GM12878 (cell line): ENCODE results near the gene RNASEH2B. TPM values are rescaled to one million over a fixed set of nuclear protein-coding genes. Genes with fewer than 3 reads are reported as not detected.

Source experiments
- CBFB ChIP-seq: IDR thresholded peaks from 2 replicates; pipeline ENCODE4 v1.6.1; 2016; ENCODE audit warnings: antibody characterized with exemption, low read depth
- CBX3 ChIP-seq: fragments of 200-600 bp; sonication (generic); IDR thresholded peaks from 2 replicates; pipeline ENCODE4 v1.6.1; 2016; ENCODE audit warnings: low read depth, borderline replicate concordance
- GATAD2B ChIP-seq: fragments of 450-650 bp; conservative IDR thresholded peaks from 2 replicates; pipeline ENCODE4 v1.6.1; 2017; ENCODE audit warnings: low read depth, mild to moderate bottlenecking, moderate library complexity
- IKZF2 ChIP-seq, 2 experiments: fragments of 450-650 bp; IDR thresholded peaks; 2 replicates each; pipeline ENCODE4 v1.6.1; 2017; ENCODE audit warnings: mild to moderate bottlenecking in 2 of 2, moderate library complexity in 2 of 2
- JUNB ChIP-seq: IDR thresholded peaks from 2 replicates; pipeline ENCODE4 v1.6.1; 2016; ENCODE audit warnings: antibody characterized with exemption, mild to moderate bottlenecking
- KLF5 ChIP-seq: fragments of 450-650 bp; IDR thresholded peaks from 2 replicates; pipeline ENCODE4 v1.6.1; 2014; ENCODE audit warnings: mild to moderate bottlenecking; ENCODE audit not compliant: partially characterized antibody
- MTA3 ChIP-seq: IDR thresholded peaks from 2 replicates; pipeline ENCODE4 v1.6.1; 2012; ENCODE audit warnings: low read length, inconsistent platforms, borderline replicate concordance
- NBN ChIP-seq: fragments of 450-650 bp; IDR thresholded peaks from 2 replicates; pipeline ENCODE4 v1.6.1; 2016
- NFIC ChIP-seq: IDR thresholded peaks from 2 replicates; pipeline ENCODE4 v1.6.1; 2012; ENCODE audit warnings: low read depth, mild to moderate bottlenecking, inconsistent platforms, low read length, moderate library complexity
- NFXL1 ChIP-seq: fragments of 450-650 bp; IDR thresholded peaks from 2 replicates; pipeline ENCODE4 v1.6.1; 2017; ENCODE audit warnings: antibody characterized with exemption, mild to moderate bottlenecking, borderline replicate concordance
- PML ChIP-seq: IDR thresholded peaks from 2 replicates; pipeline ENCODE4 v1.6.1; 2012; ENCODE audit warnings: low read length, inconsistent platforms
- POLR2A ChIP-seq: IDR thresholded peaks from 2 replicates; pipeline ENCODE4 v1.6.1; 2011; ENCODE audit warnings: low read depth, mild to moderate bottlenecking, low read length
- POU2F2 ChIP-seq: IDR thresholded peaks from 3 replicates; pipeline ENCODE4 v1.6.1; 2011; ENCODE audit warnings: low read depth, mild to moderate bottlenecking, low read length, borderline replicate concordance
- RBBP5 ChIP-seq: fragments of 200-600 bp; sonication (generic); conservative IDR thresholded peaks from 2 replicates; pipeline ENCODE4 v1.6.1; 2016
- RUNX3 ChIP-seq: IDR thresholded peaks from 2 replicates; pipeline ENCODE4 v1.6.1; 2012; ENCODE audit warnings: low read length, inconsistent platforms
- SIN3A ChIP-seq: IDR thresholded peaks from 2 replicates; pipeline ENCODE4 v1.6.1; 2012; ENCODE audit warnings: low read depth, low read length, improper control_type of control experiment
- SMARCA5 ChIP-seq: fragments of 450-650 bp; IDR thresholded peaks from 2 replicates; pipeline ENCODE4 v1.6.1; 2017; ENCODE audit warnings: mild to moderate bottlenecking
- TCF3 ChIP-seq: IDR thresholded peaks from 2 replicates; pipeline ENCODE4 v1.6.1; 2012; ENCODE audit warnings: low read depth, mild to moderate bottlenecking, low read length, borderline replicate concordance; ENCODE audit not compliant: insufficient read depth
- YY1 ChIP-seq: IDR thresholded peaks from 2 replicates; pipeline ENCODE4 v1.6.1; 2011; ENCODE audit warnings: low read depth, mild to moderate bottlenecking, low read length
- ZNF207 ChIP-seq: fragments of 450-650 bp; IDR thresholded peaks from 2 replicates; pipeline ENCODE4 v1.6.1; 2014; ENCODE audit warnings: antibody characterized with exemption, mild to moderate bottlenecking, borderline replicate concordance
- ZNF384 ChIP-seq: IDR thresholded peaks from 2 replicates; pipeline ENCODE4 v1.6.1; 2012; ENCODE audit warnings: low read depth, mild to moderate bottlenecking, low read length, improper control_type of control experiment, borderline replicate concordance
- ZSCAN29 ChIP-seq: fragments of 450-650 bp; IDR thresholded peaks from 2 replicates; pipeline ENCODE4 v1.6.1; 2017; ENCODE audit warnings: mild to moderate bottlenecking, moderate library complexity
- polyA plus RNA-seq, 11 experiments: library from polyadenylated mRNA; depleted of rRNA in 4 of 11; unstranded in 6 of 11; stranded (reverse) in 5 of 11; fragments of >200 nt; fragmentation: Nextera tagmentation in 4 of 11; fragmentation: Illumina TruSeq in 1 of 11; extraction: Ambion mirVana in 4 of 11; extraction: Trizol in 1 of 11; gene quantifications; 1 replicate in 1 of 11; 2 replicates in 10 of 11; pipeline versions ENCODE4 v1.2.1 to v1.2.3, GENCODE V29; 2011 to 2016; ENCODE audit warnings: inconsistent platforms in 2 of 11, missing spikeins in 2 of 11, low read depth in 1 of 11
- total RNA-seq, 4 experiments: library from RNA; depleted of rRNA in 3 of 4; stranded (reverse); fragments of >200 nt in 3 of 4; fragmentation: Illumina TruSeq in 1 of 4; extraction: Trizol in 1 of 4; gene quantifications; 2 replicates each; pipeline versions ENCODE4 v1.2.1 to v1.2.3, GENCODE V29; 2013 to 2021
- TF ChIP-seq, protein P1 (sequence below): fragments of 450-650 bp; IDR thresholded peaks from 2 replicates; pipeline ENCODE4 v1.6.1; 2017; ENCODE audit warnings: mild to moderate bottlenecking, moderate library complexity
- TF ChIP-seq, protein P2 (sequence below): IDR thresholded peaks from 2 replicates; pipeline ENCODE4 v1.6.1; 2012; ENCODE audit warnings: low read depth, low read length, improper control_type of control experiment
- TF ChIP-seq, protein P3 (sequence below): fragments of 450-650 bp; IDR thresholded peaks from 2 replicates; pipeline ENCODE4 v1.6.1; 2016; ENCODE audit warnings: mild to moderate bottlenecking, moderate library complexity, borderline replicate concordance

Gene RNASEH2B
- total and polyA plus RNA-seq, 10 of the 15 experiments (the other 5 are each of a cell fraction or from before 2014, with no cell fraction given) = 64.9 to 148 (median 97.3) TPM

DNA sequence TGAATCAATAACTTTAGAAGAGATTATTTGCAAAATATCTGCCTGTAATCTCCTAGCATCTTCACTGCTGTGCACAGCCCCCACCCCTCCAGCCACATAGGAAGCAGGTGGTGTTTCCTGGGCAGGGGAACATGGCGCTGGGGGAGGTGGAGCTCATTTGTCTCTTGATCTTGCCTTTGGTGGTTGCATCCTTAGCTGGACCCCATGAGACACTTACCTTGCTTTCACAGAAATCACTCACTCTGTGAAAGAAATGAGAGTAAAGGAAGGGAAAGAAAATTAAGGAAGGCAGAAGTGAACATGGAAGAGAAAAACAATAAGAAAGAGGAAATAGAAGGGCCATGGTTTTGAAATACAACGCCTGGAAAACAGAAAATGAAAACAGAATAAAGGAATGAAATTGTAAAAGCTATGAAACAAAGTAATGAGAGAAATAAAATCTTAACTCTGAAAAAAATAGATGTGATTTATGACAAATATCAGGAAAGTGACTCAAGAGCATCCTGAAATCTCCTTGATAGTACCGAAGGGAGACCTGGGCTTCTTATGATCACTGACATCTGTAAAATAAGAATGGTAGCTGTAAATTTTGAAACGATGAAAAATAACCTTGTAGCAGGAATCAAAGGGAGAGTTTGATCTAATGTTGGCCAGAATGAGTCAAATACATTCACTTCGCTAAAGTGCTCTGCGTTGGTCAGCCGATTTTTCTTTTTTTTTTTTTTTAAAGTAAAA is 17.2 kb upstream of the RNASEH2B start (continued):
- TF ChIP-seq NFXL1 = no peak
- no peak for TF ChIP-seq SIN3A
- peak; percentile 57; the same call in 1 of the 2 replicates for TF ChIP-seq MTA3
- peak; percentile 38; the same call in 1 of the 2 replicates for TF ChIP-seq JUNB
- TF ChIP-seq GATAD2B = no peak
- no peak for TF ChIP-seq ZSCAN29
- peak; percentile 22; the same call in 1 of the 2 replicates for TF ChIP-seq NBN
- peak; percentile 29 to 35; a peak in 1 of 4 replicates for TF ChIP-seq IKZF2 (IDR thresholded peaks at IDR 0.05)
- no peak for TF ChIP-seq ZNF207
- peak; percentile 31; the same call in 1 of the 2 replicates for TF ChIP-seq NFIC
- TF ChIP-seq YY1 = peak; percentile 90
- TF ChIP-seq, protein P1, sequence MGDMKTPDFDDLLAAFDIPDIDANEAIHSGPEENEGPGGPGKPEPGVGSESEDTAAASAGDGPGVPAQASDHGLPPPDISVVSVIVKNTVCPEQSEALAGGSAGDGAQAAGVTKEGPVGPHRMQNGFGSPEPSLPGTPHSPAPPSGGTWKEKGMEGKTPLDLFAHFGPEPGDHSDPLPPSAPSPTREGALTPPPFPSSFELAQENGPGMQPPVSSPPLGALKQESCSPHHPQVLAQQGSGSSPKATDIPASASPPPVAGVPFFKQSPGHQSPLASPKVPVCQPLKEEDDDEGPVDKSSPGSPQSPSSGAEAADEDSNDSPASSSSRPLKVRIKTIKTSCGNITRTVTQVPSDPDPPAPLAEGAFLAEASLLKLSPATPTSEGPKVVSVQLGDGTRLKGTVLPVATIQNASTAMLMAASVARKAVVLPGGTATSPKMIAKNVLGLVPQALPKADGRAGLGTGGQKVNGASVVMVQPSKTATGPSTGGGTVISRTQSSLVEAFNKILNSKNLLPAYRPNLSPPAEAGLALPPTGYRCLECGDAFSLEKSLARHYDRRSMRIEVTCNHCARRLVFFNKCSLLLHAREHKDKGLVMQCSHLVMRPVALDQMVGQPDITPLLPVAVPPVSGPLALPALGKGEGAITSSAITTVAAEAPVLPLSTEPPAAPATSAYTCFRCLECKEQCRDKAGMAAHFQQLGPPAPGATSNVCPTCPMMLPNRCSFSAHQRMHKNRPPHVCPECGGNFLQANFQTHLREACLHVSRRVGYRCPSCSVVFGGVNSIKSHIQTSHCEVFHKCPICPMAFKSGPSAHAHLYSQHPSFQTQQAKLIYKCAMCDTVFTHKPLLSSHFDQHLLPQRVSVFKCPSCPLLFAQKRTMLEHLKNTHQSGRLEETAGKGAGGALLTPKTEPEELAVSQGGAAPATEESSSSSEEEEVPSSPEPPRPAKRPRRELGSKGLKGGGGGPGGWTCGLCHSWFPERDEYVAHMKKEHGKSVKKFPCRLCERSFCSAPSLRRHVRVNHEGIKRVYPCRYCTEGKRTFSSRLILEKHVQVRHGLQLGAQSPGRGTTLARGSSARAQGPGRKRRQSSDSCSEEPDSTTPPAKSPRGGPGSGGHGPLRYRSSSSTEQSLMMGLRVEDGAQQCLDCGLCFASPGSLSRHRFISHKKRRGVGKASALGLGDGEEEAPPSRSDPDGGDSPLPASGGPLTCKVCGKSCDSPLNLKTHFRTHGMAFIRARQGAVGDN = no peak
- no peak for TF ChIP-seq POU2F2
- TF ChIP-seq SMARCA5 = no peak
- TF ChIP-seq KLF5 = no peak
- no peak for TF ChIP-seq RBBP5
- no peak for TF ChIP-seq CBFB
- no peak for TF ChIP-seq CBX3
- peak; percentile 40; the same call in 1 of the 2 replicates for TF ChIP-seq ZNF384
- TF ChIP-seq PML = no peak
- TF ChIP-seq TCF3 = no peak
- TF ChIP-seq RUNX3 = peak; percentile 46
- TF ChIP-seq, protein P2, sequence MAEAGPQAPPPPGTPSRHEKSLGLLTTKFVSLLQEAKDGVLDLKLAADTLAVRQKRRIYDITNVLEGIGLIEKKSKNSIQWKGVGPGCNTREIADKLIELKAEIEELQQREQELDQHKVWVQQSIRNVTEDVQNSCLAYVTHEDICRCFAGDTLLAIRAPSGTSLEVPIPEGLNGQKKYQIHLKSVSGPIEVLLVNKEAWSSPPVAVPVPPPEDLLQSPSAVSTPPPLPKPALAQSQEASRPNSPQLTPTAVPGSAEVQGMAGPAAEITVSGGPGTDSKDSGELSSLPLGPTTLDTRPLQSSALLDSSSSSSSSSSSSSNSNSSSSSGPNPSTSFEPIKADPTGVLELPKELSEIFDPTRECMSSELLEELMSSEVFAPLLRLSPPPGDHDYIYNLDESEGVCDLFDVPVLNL = no peak
- peak; percentile 83 for TF ChIP-seq POLR2A
- TF ChIP-seq, protein P3, sequence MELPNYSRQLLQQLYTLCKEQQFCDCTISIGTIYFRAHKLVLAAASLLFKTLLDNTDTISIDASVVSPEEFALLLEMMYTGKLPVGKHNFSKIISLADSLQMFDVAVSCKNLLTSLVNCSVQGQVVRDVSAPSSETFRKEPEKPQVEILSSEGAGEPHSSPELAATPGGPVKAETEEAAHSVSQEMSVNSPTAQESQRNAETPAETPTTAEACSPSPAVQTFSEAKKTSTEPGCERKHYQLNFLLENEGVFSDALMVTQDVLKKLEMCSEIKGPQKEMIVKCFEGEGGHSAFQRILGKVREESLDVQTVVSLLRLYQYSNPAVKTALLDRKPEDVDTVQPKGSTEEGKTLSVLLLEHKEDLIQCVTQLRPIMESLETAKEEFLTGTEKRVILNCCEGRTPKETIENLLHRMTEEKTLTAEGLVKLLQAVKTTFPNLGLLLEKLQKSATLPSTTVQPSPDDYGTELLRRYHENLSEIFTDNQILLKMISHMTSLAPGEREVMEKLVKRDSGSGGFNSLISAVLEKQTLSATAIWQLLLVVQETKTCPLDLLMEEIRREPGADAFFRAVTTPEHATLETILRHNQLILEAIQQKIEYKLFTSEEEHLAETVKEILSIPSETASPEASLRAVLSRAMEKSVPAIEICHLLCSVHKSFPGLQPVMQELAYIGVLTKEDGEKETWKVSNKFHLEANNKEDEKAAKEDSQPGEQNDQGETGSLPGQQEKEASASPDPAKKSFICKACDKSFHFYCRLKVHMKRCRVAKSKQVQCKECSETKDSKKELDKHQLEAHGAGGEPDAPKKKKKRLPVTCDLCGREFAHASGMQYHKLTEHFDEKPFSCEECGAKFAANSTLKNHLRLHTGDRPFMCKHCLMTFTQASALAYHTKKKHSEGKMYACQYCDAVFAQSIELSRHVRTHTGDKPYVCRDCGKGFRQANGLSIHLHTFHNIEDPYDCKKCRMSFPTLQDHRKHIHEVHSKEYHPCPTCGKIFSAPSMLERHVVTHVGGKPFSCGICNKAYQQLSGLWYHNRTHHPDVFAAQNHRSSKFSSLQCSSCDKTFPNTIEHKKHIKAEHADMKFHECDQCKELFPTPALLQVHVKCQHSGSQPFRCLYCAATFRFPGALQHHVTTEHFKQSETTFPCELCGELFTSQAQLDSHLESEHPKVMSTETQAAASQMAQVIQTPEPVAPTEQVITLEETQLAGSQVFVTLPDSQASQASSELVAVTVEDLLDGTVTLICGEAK = no peak
